ENCODE data around the gene ECE1. TPM values are rescaled to one million over a fixed set of nuclear protein-coding genes. Genes with fewer than 3 reads are reported as not detected.

Gene ECE1
- total and polyA plus RNA-seq, 9 of the 15 experiments (the other 6 are each of a cell fraction or from before 2014, with no cell fraction given), result 0.56 to 34.8 (median 11.0) TPM

GRCh38 chr1:21314743-21315396 lies 24.6 kb upstream of the ECE1 start:
- no peaks in the 10 kb centered on the region for H3K9me1 ChIP-seq (ENCODE audit: control insufficient read depth, insufficient read depth, low read length)
- H3K9me3 ChIP-seq (replicated peaks; ENCODE audit: control insufficient read depth, insufficient read depth, low read depth, low read length), result peaks cover 3% of the 10 kb centered on the region; the same call in 1 of the 2 replicates
- TF ChIP-seq BCOR (IDR thresholded peaks at IDR 0.05) (peak; percentile 31; the same call in 1 of the 2 replicates), PKNOX1 (IDR thresholded peaks at IDR 0.05) (0 out of 2 replicates have a peak, but pooled peaks have one; percentile 20), ETV6 (IDR thresholded peaks at IDR 0.05; ENCODE audit: borderline replicate concordance in 1 of 2, low read depth in 2 of 2, low read length in 1 of 2) (no peak), ETV6 (CRISPR knock-in tag; IDR thresholded peaks at IDR 0.05; ENCODE audit: borderline replicate concordance) (no peak), KDM1A (IDR thresholded peaks at IDR 0.05) (peak; percentile 17 to 40; a peak in 2 of 4 replicates), RBM25 (IDR thresholded peaks at IDR 0.05; ENCODE audit: low read depth, low read length, severe bottlenecking) (peak; percentile 73), ZFP36 (IDR thresholded peaks at IDR 0.05; ENCODE audit: low read depth, low read length, partially characterized antibody) (peak; percentile 59)
- TF ChIP-seq, protein P1, sequence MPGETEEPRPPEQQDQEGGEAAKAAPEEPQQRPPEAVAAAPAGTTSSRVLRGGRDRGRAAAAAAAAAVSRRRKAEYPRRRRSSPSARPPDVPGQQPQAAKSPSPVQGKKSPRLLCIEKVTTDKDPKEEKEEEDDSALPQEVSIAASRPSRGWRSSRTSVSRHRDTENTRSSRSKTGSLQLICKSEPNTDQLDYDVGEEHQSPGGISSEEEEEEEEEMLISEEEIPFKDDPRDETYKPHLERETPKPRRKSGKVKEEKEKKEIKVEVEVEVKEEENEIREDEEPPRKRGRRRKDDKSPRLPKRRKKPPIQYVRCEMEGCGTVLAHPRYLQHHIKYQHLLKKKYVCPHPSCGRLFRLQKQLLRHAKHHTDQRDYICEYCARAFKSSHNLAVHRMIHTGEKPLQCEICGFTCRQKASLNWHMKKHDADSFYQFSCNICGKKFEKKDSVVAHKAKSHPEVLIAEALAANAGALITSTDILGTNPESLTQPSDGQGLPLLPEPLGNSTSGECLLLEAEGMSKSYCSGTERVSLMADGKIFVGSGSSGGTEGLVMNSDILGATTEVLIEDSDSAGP (CRISPR knock-in tag; IDR thresholded peaks at IDR 0.05), result no peak
- CTCF ChIA-PET (ENCODE audit: low intra/inter-chr PET ratio), result interaction anchor here (0.6 kb wide), 1 partner anchor 12 kb away, joined by 3 read pairs; no protein-coding TSS in a partner anchor
- H2AFZ ChIP-seq (ENCODE audit: low read depth, low read length), result no peak overlapping the region
- ATAC-seq, result no peak
- no peak overlapping the region for H3K27ac ChIP-seq (ENCODE audit: extremely low read depth, low read depth, low read length)
- no peak overlapping the region for H3K4me3 ChIP-seq
- H3K9ac ChIP-seq (ENCODE audit: insufficient read depth in 1 of 2, low read depth in 2 of 2, low read length in 2 of 2), result no peak overlapping the region
- in situ Hi-C loops (cut with MboI) (no loop called here), intact Hi-C loops (cut with micrococcal nuclease) (no loop called here)
- POLR2A ChIA-PET, result interaction anchor here (0.7 to 1.4 kb wide), 3 partner anchors 10 to 31 kb away, joined by 4 to 5 read pairs (median 4); no protein-coding TSS in a partner anchor
- H3K36me3 ChIP-seq (ENCODE audit: control insufficient read depth, insufficient read depth, low read length), result no peaks in the 10 kb centered on the region
- no peak overlapping the region for H3K4me2 ChIP-seq (ENCODE audit: insufficient read depth, low read length)
- DNase-seq (ENCODE audit: extremely low read depth in 1 of 4, low spot score in 3 of 4), result no peak
- no TSS peak for BruUV-seq (replicated peaks)
- H3K79me2 ChIP-seq (ENCODE audit: control insufficient read depth, insufficient read depth, low read length), result no peaks in the 10 kb centered on the region
- peaks cover 7 to 14% of the 10 kb centered on the region in 2 experiments for H3K4me1 ChIP-seq (replicated peaks in 1 of 2; ENCODE audit: control insufficient read depth in 2 of 2, insufficient read depth in 2 of 2, low read length in 2 of 2)
- H3K27me3 ChIP-seq (ENCODE audit: control insufficient read depth in 2 of 2, insufficient read depth in 2 of 2, low read length in 2 of 2), result no peaks in the 10 kb centered on the region; a peak in 1 of 5 replicates
- peaks cover 44% of the 10 kb centered on the region for H4K20me1 ChIP-seq (replicated peaks; ENCODE audit: control insufficient read depth, insufficient read depth, low read length)
- 17% methylated on average over 2 of the region's 2 CpGs for WGBS (ENCODE audit: insufficient coverage, low coverage, missing lambda C conversion rate)
- FAIRE-seq, result no peak
